ENCODE results near the gene L3MBTL4. TPM values are rescaled to one million over a fixed set of nuclear protein-coding genes. Genes with fewer than 3 reads are reported as not detected.

Gene L3MBTL4
- total RNA-seq (2022; extraction: Qiagen RNA extraction; ENCODE audit: low read depth), result not detected in 5 replicates

GRCh38 chr18:6414723-6415417 is at the start of gene L3MBTL4:
TSS of gene L3MBTL4 (minus strand) at chr18:6414911. CDS start at chr18:6311625, 103,286 bp downstream.

Data from A549 treated with CpdA at 1 μM for 4 hours (cell line).